DOHH2 (cell line): Measurements from ENCODE around the gene PTPN7.

Experiments
- H3F3A ChIP-seq: fragments of 200-600 bp; sonication (generic), shearing (Covaris generic); 2 replicates; pipeline ENCODE4 v1.6.0; 2016; ENCODE audit warnings: antibody characterized with exemption, mild to moderate bottlenecking; ENCODE audit not compliant: control insufficient read depth, insufficient read depth
- H3K27ac ChIP-seq: fragments of 200-600 bp; sonication (generic); 2 replicates; pipeline ENCODE4 v1.5.1; 2014; ENCODE audit warnings: low read depth, mild to moderate bottlenecking, low read length, moderate library complexity
- H3K27me3 ChIP-seq: fragments of 200-600 bp; sonication (generic); 2 replicates; pipeline ENCODE4 v1.6.1; 2014; ENCODE audit warnings: mild to moderate bottlenecking, low read length, mixed read lengths; ENCODE audit not compliant: control insufficient read depth
- H3K36me3 ChIP-seq: fragments of 200-600 bp; sonication (generic); 2 replicates; pipeline ENCODE4 v1.6.1; 2014; ENCODE audit warnings: mild to moderate bottlenecking, low read length, moderate library complexity, mixed read lengths; ENCODE audit not compliant: control insufficient read depth
- H3K4me1 ChIP-seq: fragments of 200-600 bp; sonication (generic); 2 replicates; pipeline ENCODE4 v1.6.1; 2014; ENCODE audit warnings: mild to moderate bottlenecking, low read length, mixed read lengths; ENCODE audit not compliant: control insufficient read depth
- H3K4me2 ChIP-seq: fragments of 200-600 bp; sonication (generic); 2 replicates; pipeline ENCODE4 v1.6.0; 2014; ENCODE audit warnings: mild to moderate bottlenecking, low read length, moderate library complexity
- H3K4me3 ChIP-seq: fragments of 200-600 bp; sonication (generic); 2 replicates; pipeline ENCODE4 v1.5.1; 2014; ENCODE audit warnings: mild to moderate bottlenecking, low read length, mixed read lengths
- H3K79me2 ChIP-seq: fragments of 200-600 bp; sonication (generic); 2 replicates; pipeline ENCODE4 v1.6.1; 2014; ENCODE audit warnings: mild to moderate bottlenecking, low read length, mixed read lengths; ENCODE audit not compliant: control insufficient read depth
- H3K9me2 ChIP-seq: fragments of 200-600 bp; sonication (generic); replicated peaks from 2 replicates; pipeline ENCODE4 v1.6.1; 2014; ENCODE audit warnings: mild to moderate bottlenecking, low read length, mixed read lengths; ENCODE audit not compliant: control insufficient read depth
- H3K9me3 ChIP-seq: fragments of 200-600 bp; sonication (generic); 2 replicates; pipeline ENCODE4 v1.6.1; 2014; ENCODE audit warnings: antibody characterized with exemption, low read length, mixed read lengths; ENCODE audit not compliant: control insufficient read depth, insufficient read depth
- H4K20me1 ChIP-seq: fragments of 200-600 bp; sonication (generic); 2 replicates; pipeline ENCODE4 v1.6.0; 2014; ENCODE audit warnings: low read depth, mild to moderate bottlenecking, antibody characterized with exemption, low read length, moderate library complexity; ENCODE audit not compliant: control insufficient read depth, insufficient read depth
- CTCF ChIP-seq: fragments of 200-600 bp; sonication (generic); IDR thresholded peaks from one replicate; pipeline ENCODE4 v1.5.1; 2014; ENCODE audit warnings: antibody characterized with exemption, mild to moderate bottlenecking, low read depth, low read length; ENCODE audit not compliant: poor library complexity, severe bottlenecking
- EZH2phosphoT487 ChIP-seq: fragments of 200-600 bp; sonication (generic); IDR thresholded peaks from 2 replicates; pipeline ENCODE4 v1.6.1; 2017; ENCODE audit warnings: borderline replicate concordance, mild to moderate bottlenecking, antibody characterized with exemption, low read length, moderate library complexity, mixed read lengths

The PTPN7 gene

DNA sequence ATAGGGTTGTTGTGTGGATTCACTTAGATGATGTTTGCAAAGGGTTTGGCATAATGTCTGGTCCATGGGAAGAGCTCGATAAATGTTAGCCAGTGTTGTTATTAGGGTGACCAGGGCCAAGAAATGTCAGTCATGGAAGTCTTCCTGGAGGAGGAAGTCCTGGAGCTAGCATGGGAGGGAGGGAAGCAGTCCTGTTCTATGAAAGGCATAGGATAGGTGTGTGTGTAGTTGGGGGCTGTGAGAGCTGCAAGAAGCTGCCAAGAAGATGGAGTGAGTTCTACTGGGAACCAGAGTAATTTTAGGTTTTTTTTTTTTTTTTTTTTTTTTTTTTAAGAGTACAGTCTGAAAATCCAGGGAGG, 37.9 kb upstream of the PTPN7 start:
- Histone ChIP-seq H3K79me2 (no peaks in the 10 kb centered on the region), H3K36me3 (no peaks in the 10 kb centered on the region), H3F3A (no peaks in the 10 kb centered on the region), H3K4me2 (no peak overlapping the region), H3K4me1 (peaks cover 34% of the 10 kb centered on the region), H4K20me1 (no peaks in the 10 kb centered on the region), H3K4me3 (no peak overlapping the region), H3K27ac (no peak overlapping the region), H3K27me3 (peaks cover 15% of the 10 kb centered on the region), H3K9me2 (no peaks in the 10 kb centered on the region), H3K9me3 (no peaks in the 10 kb centered on the region)
- TF ChIP-seq CTCF (no peak), EZH2phosphoT487 (no peak)

DNA sequence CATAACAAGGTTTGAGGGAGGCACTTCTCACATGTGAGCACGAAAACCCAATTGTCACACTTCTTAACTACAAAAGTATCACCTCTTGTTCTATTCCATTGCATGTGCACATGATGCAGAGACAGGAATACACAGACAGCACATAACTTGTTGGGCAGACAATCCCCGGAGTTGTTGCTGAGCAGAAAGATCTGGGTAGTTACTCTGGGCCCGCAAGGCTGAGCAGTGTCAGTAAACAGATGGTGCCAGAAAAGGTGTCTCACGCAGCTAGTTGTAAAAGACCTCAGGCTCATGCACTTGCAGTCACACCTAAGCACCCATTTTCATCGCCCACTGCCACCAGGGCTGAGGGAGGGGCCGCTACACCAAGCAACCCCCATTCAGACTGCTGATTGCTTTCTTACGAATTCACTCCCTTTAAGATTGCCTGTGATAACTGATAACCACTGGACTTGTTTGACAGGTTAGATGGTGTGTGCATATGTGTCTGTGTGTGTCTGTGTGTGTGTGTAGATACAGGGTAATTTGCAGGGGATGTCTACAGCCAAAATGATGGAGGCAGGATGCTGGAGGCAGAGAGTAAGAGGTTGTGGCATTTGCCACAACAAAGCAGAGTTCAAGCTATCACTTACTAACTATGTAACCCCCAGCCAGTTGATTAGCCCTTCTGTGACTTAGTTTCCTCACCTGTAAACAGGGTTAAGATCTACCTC, 37.4 kb upstream of the PTPN7 start:
- Histone ChIP-seq H3K4me2 (no peak overlapping the region), H3F3A (no peaks in the 10 kb centered on the region), H4K20me1 (no peaks in the 10 kb centered on the region), H3K4me3 (no peak overlapping the region), H3K79me2 (no peaks in the 10 kb centered on the region), H3K27ac (no peak overlapping the region), H3K9me3 (no peaks in the 10 kb centered on the region), H3K4me1 (peaks cover 39% of the 10 kb centered on the region), H3K36me3 (no peaks in the 10 kb centered on the region), H3K9me2 (no peaks in the 10 kb centered on the region), H3K27me3 (peaks cover 20% of the 10 kb centered on the region)
- TF ChIP-seq EZH2phosphoT487, result no peak
- no peak for TF ChIP-seq CTCF

- Histone ChIP-seq H3F3A (no peaks in the 10 kb centered on the region), H3K9me3 (no peaks in the 10 kb centered on the region), H3K4me3 (peak overlapping the region; percentile 56), H3K9me2 (no peaks in the 10 kb centered on the region), H3K27me3 (peaks cover 18% of the 10 kb centered on the region), H3K36me3 (no peaks in the 10 kb centered on the region), H3K79me2 (no peaks in the 10 kb centered on the region), H4K20me1 (no peaks in the 10 kb centered on the region), H3K4me1 (peaks cover 38% of the 10 kb centered on the region), H3K4me2 (peak overlapping the region; percentile 58), H3K27ac (no peak overlapping the region)
- TF ChIP-seq EZH2phosphoT487 (no peak), CTCF (no peak)
These were observed 33.9 kb upstream of the PTPN7 start for GRCh38 chr1:202194328-202194648.
